GM18867 (cell line): ENCODE data around the gene ETHE1.
A peak's percentile ranks its signal among the peaks of the same experiment; 100 is the strongest.
"Not testable (repeated sequence)": the region's sequence is repeated elsewhere in the genome, so short reads cannot be mapped to it uniquely, and the experiment has no call there.

ENCODE experiments used
- ATAC-seq: cut with Tn5 transposase; IDR thresholded peaks from one replicate; pipeline ENCODE4 v1.9.1; 2021; ENCODE audit warnings: mild to moderate bottlenecking, moderate library complexity; ENCODE audit not compliant: unreplicated experiment

ETHE1 gene

GRCh38 chr19:43552198-43552450 lies 25.1 kb upstream of the ETHE1 start:
- ATAC-seq = no peak

GRCh38 chr19:43551399-43552197 lies 24.6 kb upstream of the ETHE1 start:
- ATAC-seq = no peak

GRCh38 chr19:43548706-43549105 lies 21.7 kb upstream of the ETHE1 start:
- ATAC-seq = no peak

- not testable (repeated sequence) for ATAC-seq
Measured at GRCh38 chr19:43547926-43548325, 20.9 kb upstream of the ETHE1 start.

- no peak for ATAC-seq
Measured at GRCh38 chr19:43546581-43546980, 19.6 kb upstream of the ETHE1 start.

- ATAC-seq = no peak
Measured at GRCh38 chr19:43545981-43546380, 19.0 kb upstream of the ETHE1 start.

GRCh38 chr19:43545276-43545675 lies 18.3 kb upstream of the ETHE1 start:
- no peak for ATAC-seq

- ATAC-seq = no peak
Measured at GRCh38 chr19:43544077-43544476, 17.1 kb upstream of the ETHE1 start.

- no peak for ATAC-seq
Measured at GRCh38 chr19:43541920-43542650, 15.1 kb upstream of the ETHE1 start.

GRCh38 chr19:43540381-43540780 lies 13.4 kb upstream of the ETHE1 start:
- ATAC-seq = no peak

GRCh38 chr19:43538922-43539321 lies 11.9 kb upstream of the ETHE1 start:
- no peak for ATAC-seq

- ATAC-seq = no peak
Measured at GRCh38 chr19:43534816-43535761, 8.1 kb upstream of the ETHE1 start.

GRCh38 chr19:43534305-43534815 lies 7.4 kb upstream of the ETHE1 start:
- no peak for ATAC-seq

GRCh38 chr19:43533546-43534304 lies 6.7 kb upstream of the ETHE1 start:
- ATAC-seq = peak; percentile 52

GRCh38 chr19:43532962-43533545 lies 6.1 kb upstream of the ETHE1 start, which contains the start of gene ZNF575:
Gene ZNF575 (plus strand): TSS chr19:43533188. CDS start chr19:43534423, 1,235 bp downstream.
- peak; percentile 68 for ATAC-seq

- ATAC-seq = peak; percentile 22
Measured at GRCh38 chr19:43532571-43532961, 5.6 kb upstream of the ETHE1 start.

- ATAC-seq = no peak
Measured at GRCh38 chr19:43527860-43528622, 1.0 kb upstream of the ETHE1 start.

GRCh38 chr19:43525836-43526771 lies 897 bp downstream of the ETHE1 start:
- no peak for ATAC-seq
